Smooth muscle cell (in vitro differentiated cells): ENCODE results near the gene MFSD12. TPM values are rescaled to one million over a fixed set of nuclear protein-coding genes. Genes with fewer than 3 reads are reported as not detected.

Experiments
- DNase-seq: peaks from one replicate; lab custom pipeline; 2025; ENCODE audit not compliant: unreplicated experiment; lab: John Stamatoyannopoulos, UW
- H2AFZ ChIP-seq: fragments of 200-600 bp; sonication (generic); 2 replicates; pipeline ENCODE4 v1.6.0; 2016; ENCODE audit warnings: antibody characterized with exemption, low read depth, mild to moderate bottlenecking
- H3F3A ChIP-seq: fragments of 200-600 bp; sonication (generic); 2 replicates; pipeline ENCODE4 v1.6.0; 2017; ENCODE audit warnings: antibody characterized with exemption, low read depth
- H3K27ac ChIP-seq: fragments of 200-600 bp; sonication (generic); 2 replicates; pipeline ENCODE4 v1.5.1; 2016; ENCODE audit warnings: low read depth, mild to moderate bottlenecking
- H3K27me3 ChIP-seq: fragments of 200-600 bp; sonication (generic); 2 replicates; pipeline ENCODE4 v1.6.1; 2016; ENCODE audit warnings: low read depth, mild to moderate bottlenecking
- H3K36me3 ChIP-seq: fragments of 200-600 bp; sonication (generic); 2 replicates; pipeline ENCODE4 v1.5.1; 2016; ENCODE audit warnings: low read depth
- H3K4me1 ChIP-seq: fragments of 200-600 bp; sonication (generic); 2 replicates; pipeline ENCODE4 v1.5.1; 2016; ENCODE audit warnings: low read depth
- H3K4me2 ChIP-seq: fragments of 200-600 bp; sonication (generic); 2 replicates; pipeline ENCODE4 v1.6.0; 2016; ENCODE audit warnings: mild to moderate bottlenecking
- H3K4me3 ChIP-seq: fragments of 200-600 bp; sonication (generic); 2 replicates; pipeline ENCODE4 v1.5.1; 2016; ENCODE audit warnings: mild to moderate bottlenecking
- H3K79me2 ChIP-seq: fragments of 200-600 bp; sonication (generic); 2 replicates; pipeline ENCODE4 v1.6.0; 2016; ENCODE audit warnings: low read depth, mild to moderate bottlenecking
- H3K9ac ChIP-seq: fragments of 200-600 bp; sonication (generic); 2 replicates; pipeline ENCODE4 v1.6.0; 2016; ENCODE audit warnings: low read depth
- H3K9me3 ChIP-seq: fragments of 200-600 bp; sonication (generic); replicated peaks from 2 replicates; pipeline ENCODE4 v1.5.1; 2016; ENCODE audit warnings: low read depth
- H4K20me1 ChIP-seq: fragments of 200-600 bp; sonication (generic); 2 replicates; pipeline ENCODE4 v1.6.0; 2016; ENCODE audit warnings: low read depth
- WGBS: methylation state at CpG from one replicate; pipeline ENCODE4 v1.1.7; 2016; ENCODE audit warnings: low lambda C conversion rate; 5-methylcytosine and 5-hydroxymethylcytosine counted together
- polyA plus RNA-seq: library from polyadenylated mRNA; unstranded; fragments of >200 nt; fragmentation: Nextera tagmentation; extraction: Ambion mirVana; gene quantifications from 2 replicates; pipeline ENCODE4 v1.2.1, GENCODE V29; 2016
- total RNA-seq: library from RNA; depleted of rRNA; stranded (reverse); fragments of >200 nt; gene quantifications from 2 replicates; pipeline ENCODE4 v1.2.3, GENCODE V29; 2014
- TF ChIP-seq, protein P1 (sequence below): fragments of 200-600 bp; sonication (generic); IDR thresholded peaks from 2 replicates; pipeline ENCODE4 v1.5.1; 2017; ENCODE audit warnings: borderline replicate concordance, mild to moderate bottlenecking, antibody characterized with exemption; ENCODE audit not compliant: insufficient read depth, poor library complexity, severe bottlenecking

Gene MFSD12
- total and polyA plus RNA-seq, 2 experiments from 2014 or later = 56.0 to 73.8 TPM

DNA sequence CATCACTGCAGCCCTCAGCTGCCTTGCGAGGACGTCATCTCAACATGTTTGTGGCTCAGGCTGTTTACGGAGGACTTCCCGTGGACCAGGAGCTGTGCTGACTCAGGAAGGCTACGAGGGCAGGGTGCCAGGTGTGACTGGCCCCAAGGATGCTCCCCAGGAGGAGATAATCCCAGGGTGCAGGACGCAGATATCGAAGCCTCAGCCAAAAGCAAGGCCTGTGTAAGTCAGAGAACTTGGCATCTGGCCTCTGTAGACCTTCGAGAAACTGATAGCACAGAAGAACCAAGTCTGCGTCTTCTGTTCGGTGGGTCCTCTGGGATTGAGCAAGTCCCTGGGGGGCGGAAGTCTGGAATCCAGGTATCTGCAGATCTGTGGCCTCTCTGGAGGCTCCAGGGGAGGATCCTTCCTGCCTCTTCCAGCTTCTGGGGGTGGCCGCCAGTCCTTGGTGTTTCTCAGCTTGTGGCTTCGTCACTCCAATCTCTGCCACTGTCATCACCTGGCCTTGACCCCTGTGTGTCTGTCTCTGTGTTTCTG is 54.3 kb downstream of the MFSD12 start:
- Histone ChIP-seq H3K27ac (no peak overlapping the region), H2AFZ (no peak overlapping the region), H3K36me3 (no peaks in the 10 kb centered on the region), H3K79me2 (peaks cover 38% of the 10 kb centered on the region), H3K4me1 (peaks cover 9% of the 10 kb centered on the region), H3K9ac (no peak overlapping the region), H3K4me2 (no peak overlapping the region), H3K4me3 (no peak overlapping the region), H4K20me1 (peaks cover 9% of the 10 kb centered on the region), H3F3A (peaks cover 4% of the 10 kb centered on the region), H3K9me3 (no peaks in the 10 kb centered on the region), H3K27me3 (no peaks in the 10 kb centered on the region)
- WGBS = 88% methylated on average over 13 of the region's 13 CpGs
- TF ChIP-seq, protein P1, sequence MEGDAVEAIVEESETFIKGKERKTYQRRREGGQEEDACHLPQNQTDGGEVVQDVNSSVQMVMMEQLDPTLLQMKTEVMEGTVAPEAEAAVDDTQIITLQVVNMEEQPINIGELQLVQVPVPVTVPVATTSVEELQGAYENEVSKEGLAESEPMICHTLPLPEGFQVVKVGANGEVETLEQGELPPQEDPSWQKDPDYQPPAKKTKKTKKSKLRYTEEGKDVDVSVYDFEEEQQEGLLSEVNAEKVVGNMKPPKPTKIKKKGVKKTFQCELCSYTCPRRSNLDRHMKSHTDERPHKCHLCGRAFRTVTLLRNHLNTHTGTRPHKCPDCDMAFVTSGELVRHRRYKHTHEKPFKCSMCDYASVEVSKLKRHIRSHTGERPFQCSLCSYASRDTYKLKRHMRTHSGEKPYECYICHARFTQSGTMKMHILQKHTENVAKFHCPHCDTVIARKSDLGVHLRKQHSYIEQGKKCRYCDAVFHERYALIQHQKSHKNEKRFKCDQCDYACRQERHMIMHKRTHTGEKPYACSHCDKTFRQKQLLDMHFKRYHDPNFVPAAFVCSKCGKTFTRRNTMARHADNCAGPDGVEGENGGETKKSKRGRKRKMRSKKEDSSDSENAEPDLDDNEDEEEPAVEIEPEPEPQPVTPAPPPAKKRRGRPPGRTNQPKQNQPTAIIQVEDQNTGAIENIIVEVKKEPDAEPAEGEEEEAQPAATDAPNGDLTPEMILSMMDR = no peak
- no peak for DNase-seq

DNA sequence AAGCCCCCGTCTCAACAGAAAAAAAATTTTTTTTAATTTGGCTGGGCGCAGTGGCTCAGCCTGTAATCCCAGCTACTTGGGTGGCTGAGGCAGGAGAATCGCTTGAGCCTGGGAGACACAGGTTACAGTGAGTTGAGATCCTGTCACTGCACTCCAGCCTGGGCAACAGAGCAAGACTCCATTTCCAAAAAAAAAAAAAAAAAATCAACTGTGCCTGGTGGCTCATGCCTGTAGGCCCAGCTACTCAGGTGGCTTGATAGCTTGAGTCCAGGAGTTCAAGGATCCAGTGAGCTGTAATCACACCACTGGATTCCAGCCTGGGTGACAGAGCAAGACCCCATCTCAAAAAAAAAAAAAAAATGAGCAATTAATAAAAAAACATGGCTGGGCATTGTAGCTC is 55.6 kb downstream of the MFSD12 start:
- no peaks in the 10 kb centered on the region for H3K9me3 ChIP-seq
- H3K4me1 ChIP-seq = peaks cover 9% of the 10 kb centered on the region
- no peaks in the 10 kb centered on the region for H3K27me3 ChIP-seq
- H3F3A ChIP-seq = peaks cover 4% of the 10 kb centered on the region
- H4K20me1 ChIP-seq = no peaks in the 10 kb centered on the region
- H3K36me3 ChIP-seq = no peaks in the 10 kb centered on the region
- H3K4me2 ChIP-seq = no peak overlapping the region
- no peak overlapping the region for H3K27ac ChIP-seq
- H3K9ac ChIP-seq = no peak overlapping the region
- WGBS = 91% methylated on average over 3 of the region's 3 CpGs
- H3K79me2 ChIP-seq = peaks cover 35% of the 10 kb centered on the region
- no peak overlapping the region for H2AFZ ChIP-seq
- no peak for DNase-seq
- no peak overlapping the region for H3K4me3 ChIP-seq
- TF ChIP-seq, protein P1 = no peak

DNA sequence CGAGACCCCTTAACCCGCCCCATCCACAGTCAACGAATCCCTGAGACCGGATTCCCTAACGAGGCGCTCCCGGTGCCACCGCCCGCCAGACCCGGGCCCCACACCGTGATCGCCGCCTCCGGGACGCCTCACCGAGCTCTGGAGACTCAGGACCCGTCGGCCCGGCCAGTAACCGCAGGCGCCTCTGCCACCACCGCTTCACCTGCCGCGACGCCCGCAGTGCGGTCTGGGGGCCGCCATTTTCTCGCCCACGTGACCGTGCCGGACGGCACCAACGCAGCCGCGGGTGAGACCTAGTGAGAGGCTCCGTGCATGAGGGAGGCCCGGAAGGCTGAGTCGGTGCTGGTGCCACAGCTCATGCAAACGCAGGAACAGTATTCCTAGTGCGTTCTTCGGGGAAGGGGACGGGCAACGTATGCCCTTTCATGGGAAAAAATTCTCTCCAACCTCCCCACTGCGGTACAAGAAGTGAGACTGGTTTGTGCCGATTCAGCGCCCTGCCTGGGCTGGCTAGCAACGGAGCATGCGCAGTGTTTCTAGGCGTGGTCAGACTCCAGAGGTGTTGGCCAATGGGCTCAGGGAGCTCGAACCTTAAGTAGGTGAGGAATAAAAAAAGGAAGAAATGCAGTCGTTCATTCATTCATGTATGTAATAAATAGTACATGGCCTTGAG is 56.8 kb downstream of the MFSD12 start, which contains the start of gene DOHH:
Gene DOHH (minus strand): TSS at position 246 of the 673 bp plus-strand sequence. CDS start 3,860 bp downstream, outside the sequence.
- Histone ChIP-seq H3K36me3 (no peaks in the 10 kb centered on the region), H3K27ac (peak within 1 kb of the TSS; percentile 92), H3F3A (peaks cover 4% of the 10 kb centered on the region), H3K27me3 (no peaks in the 10 kb centered on the region), H3K4me1 (peaks cover 9% of the 10 kb centered on the region), H3K4me2 (peak within 1 kb of the TSS; percentile 96), H3K9ac (peak within 1 kb of the TSS; percentile 98), H3K4me3 (peak within 1 kb of the TSS; percentile 70), H3K9me3 (no peaks in the 10 kb centered on the region), H2AFZ (peak within 1 kb of the TSS; percentile 90), H3K79me2 (peaks cover 30% of the 10 kb centered on the region), H4K20me1 (no peaks in the 10 kb centered on the region)
- WGBS = under 1% methylated on average over 52 of the region's 52 CpGs
- DNase-seq = peak; percentile 92
- TF ChIP-seq, protein P1 = no peak
